Body of pancreas (tissue), 4 donors: Measurements from ENCODE around the gene EFCAB6.

ENCODE experiments used
- CTCF ChIP-seq, 7 experiments: fragments of 450-650 bp in 4 of 7; fragments of 200-600 bp in 3 of 7; sonication (generic) in 3 of 7; IDR thresholded peaks; one replicate each; pipeline ENCODE4 v1.5.1; 2016 to 2019; ENCODE audit warnings: antibody characterized with exemption in 7 of 7
- POLR2A ChIP-seq, 3 donors: fragments of 450-650 bp; IDR thresholded peaks; one replicate each; pipeline ENCODE4 v1.6.1; 2016; ENCODE audit warnings: antibody characterized with exemption in 3 of 3, mild to moderate bottlenecking in 2 of 3

GRCh38 chr22:43840851-43841250 is 28.7 kb upstream of the EFCAB6 start:
- TF ChIP-seq CTCF (IDR thresholded peaks at IDR 0.05) (no peak), POLR2A (IDR thresholded peaks at IDR 0.05) (no peak)
